GM18951 (cell line): Measurements from ENCODE around the gene ACSS2.
"Not testable (repeated sequence)": the region's sequence is repeated elsewhere in the genome, so short reads cannot be mapped to it uniquely, and the experiment has no call there.

Source experiments
- POLR2A ChIP-seq: IDR thresholded peaks from 4 replicates; pipeline ENCODE4 v1.6.1; 2011; ENCODE audit warnings: mild to moderate bottlenecking; ENCODE audit not compliant: insufficient read length, insufficient read depth; ENCODE audit errors: extremely low read depth
- in situ Hi-C: fragments of 300-500 bp; cut with MboI; formaldehyde crosslinking; loops from one replicate; pipeline ENCODE4 v1.12.0; 2022; ENCODE audit warnings: low sequenced_read_pairs, mixed read lengths, inconsistent platforms; ENCODE audit not compliant: unreplicated experiment

ACSS2 gene

GRCh38 chr20:34883087-34883688, 6.8 kb downstream of the ACSS2 start:
- in situ Hi-C loops, result no loop called here
- TF ChIP-seq POLR2A, result no peak

DNA sequence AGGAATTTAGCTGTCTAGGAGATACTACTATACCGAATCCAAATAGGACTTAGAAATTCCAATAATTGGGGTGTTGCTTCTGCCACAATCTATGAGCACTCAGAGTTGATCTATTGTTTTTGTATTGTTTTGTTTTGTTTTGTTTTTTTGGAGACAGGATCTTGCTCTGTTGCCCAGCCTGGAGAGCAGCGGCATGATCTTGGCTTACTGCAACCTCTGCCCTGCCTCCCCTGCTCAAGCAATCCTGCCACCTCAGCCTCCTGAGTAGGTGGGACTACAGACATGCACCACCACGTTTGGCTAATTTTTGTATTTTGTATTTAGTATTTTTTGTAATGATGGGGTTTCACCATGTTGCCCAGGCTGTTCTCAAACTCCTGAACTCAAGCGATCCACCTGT, 7.4 kb downstream of the ACSS2 start:
- in situ Hi-C loops, result no loop called here
- no peak for TF ChIP-seq POLR2A

- no peak for TF ChIP-seq POLR2A
- in situ Hi-C loops, result no loop called here
Observed at GRCh38 chr20:34884260-34884659, 7.8 kb downstream of the ACSS2 start.

GRCh38 chr20:34886122-34886521, 9.7 kb downstream of the ACSS2 start:
- in situ Hi-C loops, result no loop called here

DNA sequence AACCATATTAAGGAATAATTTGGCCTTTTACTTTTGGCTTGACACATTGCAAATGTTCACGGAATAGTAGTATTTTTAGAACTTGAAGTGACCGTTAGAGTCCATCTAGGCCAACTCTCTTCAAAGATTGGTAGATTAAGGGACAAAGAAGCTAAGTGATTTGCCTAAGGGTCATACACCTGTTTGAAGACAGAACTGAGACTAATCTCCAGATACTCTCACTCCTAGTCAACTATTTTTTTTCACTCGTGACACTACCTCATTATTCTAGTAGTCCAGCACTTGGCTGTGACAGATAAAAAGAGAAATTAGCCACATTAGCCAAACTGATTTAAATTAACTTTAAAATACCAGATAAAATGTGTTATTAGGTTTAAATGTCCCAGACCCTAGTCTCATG, 10.6 kb downstream of the ACSS2 start:
- no peak for TF ChIP-seq POLR2A
- in situ Hi-C loops, result no loop called here

More at GRCh38 chr20:34886122-34886521, 9.7 kb downstream of the ACSS2 start:
- no peak for TF ChIP-seq POLR2A

DNA sequence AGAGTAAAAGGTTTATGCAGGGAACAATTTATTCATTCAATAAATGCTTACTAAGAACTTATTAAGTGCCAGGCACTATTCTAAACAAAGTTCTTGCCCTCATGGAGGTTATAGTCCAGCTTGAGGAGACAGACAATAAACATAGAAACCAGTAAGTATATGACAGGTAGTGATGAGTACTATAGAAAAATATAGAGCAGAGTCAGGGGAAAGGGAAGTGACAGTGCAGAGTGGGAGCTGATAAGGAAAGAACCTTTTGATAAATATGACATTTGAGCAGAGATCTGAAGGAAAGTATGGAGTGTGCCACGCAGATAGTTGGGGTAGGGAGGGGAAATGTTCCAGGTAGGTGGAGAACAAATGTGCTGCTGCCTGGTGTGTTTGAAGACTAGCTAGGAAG, 12.1 kb downstream of the ACSS2 start:
- no peak for TF ChIP-seq POLR2A
- in situ Hi-C loops, result no loop called here

DNA sequence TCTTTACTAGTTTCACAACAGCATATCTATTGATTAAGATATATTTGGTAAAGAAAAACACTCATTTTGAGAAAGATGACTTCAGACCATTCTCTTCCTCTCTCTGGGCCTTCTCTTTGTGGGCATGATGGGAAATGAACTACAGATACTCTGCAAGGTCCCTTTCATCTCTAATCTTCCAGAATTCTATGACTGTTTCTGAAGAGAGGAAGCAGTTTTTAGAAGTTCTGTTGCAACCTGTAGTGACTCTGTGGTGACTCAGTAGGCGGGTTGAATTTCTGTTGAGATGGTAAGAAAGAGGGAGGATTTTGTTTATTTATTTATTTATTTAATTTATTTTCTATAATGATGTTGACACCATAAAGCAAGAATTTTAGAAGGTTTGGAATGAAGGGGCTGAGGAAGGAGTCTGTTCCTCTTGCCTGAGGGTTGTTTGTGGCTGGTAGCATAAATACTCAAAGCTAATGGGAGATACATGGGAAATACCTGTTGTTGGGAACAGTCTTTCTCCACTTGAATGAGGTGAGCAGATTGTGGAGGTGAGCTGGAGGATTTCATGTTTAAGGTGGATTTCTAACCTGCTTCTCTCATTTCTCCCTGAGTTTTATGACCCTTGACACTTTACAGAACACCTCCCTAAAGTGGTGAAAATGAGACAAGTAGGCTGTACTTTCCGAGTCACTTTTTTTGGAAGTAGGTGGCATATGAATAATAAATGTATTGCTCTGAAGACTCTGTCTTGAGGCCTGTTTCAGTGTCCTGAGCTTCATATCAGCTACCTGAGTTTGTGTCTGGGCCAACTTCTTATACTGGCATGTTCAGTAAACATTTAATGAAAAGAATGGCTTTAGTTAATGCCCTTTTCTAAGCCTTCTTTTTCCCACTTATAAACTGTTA, 15.0 kb downstream of the ACSS2 start:
- no peak for TF ChIP-seq POLR2A
- in situ Hi-C loops, result no loop called here

- no peak for TF ChIP-seq POLR2A
- in situ Hi-C loops, result no loop called here
Observed at GRCh38 chr20:34892671-34893070, 16.3 kb downstream of the ACSS2 start.

DNA sequence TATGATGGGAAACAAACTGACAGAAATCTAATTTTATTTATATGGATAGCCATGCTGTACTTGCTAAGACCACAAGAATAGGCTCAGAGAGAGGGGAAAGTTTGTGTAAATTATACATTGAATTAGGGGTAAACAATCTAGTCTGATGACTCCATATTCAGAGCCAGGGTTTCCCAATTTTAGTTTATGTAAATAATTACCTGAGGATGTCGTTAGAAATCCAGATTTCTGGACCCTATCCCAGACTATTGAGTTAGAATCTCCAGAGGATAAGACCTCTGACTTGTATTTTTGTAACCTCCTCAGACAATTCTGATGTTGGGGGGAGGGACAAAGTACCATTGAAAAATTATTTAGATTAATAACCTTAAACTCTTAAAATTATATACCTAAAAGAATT, 18.3 kb downstream of the ACSS2 start:
- no peak for TF ChIP-seq POLR2A
- in situ Hi-C loops, result no loop called here

GRCh38 chr20:34895465-34895864, 19.1 kb downstream of the ACSS2 start:
- TF ChIP-seq POLR2A, result no peak
- in situ Hi-C loops, result no loop called here

GRCh38 chr20:34896086-34896621, 19.7 kb downstream of the ACSS2 start:
- no peak for TF ChIP-seq POLR2A

DNA sequence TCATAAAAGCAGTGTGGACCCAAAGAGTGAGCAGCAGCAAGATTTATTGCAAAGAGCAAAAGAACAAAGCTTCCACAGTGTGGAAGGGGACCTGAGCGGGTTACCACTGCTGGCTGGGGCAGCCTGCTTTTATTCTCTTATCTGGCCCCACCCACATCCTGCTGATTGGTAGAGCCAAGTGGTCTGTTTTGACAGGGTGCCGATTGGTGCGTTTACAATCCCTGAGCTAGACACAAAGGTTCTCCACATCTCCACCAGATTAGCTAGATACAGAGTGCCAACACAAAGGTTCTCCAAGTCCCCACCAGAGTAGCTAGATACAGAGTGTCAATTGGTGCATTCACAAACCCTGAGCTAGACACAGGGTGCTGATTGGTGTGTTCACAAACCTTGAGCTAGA, 21.7 kb downstream of the ACSS2 start:
- in situ Hi-C loops, result not testable (repeated sequence)

More at GRCh38 chr20:34896086-34896621, 19.7 kb downstream of the ACSS2 start:
- in situ Hi-C loops, result no loop called here

DNA sequence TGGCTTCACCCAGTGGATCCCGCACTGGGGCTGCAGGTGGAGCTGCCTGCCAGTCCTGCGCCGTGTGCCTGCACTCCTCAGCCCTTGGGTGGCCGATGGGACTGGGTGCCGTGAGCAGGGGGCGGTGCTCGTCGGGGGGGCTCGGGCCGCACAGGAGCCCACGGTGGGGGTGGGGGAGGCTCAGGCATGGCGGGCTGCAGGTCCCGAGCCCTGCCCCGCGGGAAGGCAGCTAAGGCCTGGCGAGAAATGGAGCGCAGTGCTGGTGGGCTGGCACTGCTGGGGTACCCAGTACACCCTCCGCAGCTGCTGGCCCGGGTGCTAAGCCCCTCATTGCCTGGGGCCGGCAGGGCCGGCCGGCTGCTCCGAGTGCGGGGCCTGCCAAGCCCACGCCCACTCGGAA, 22.3 kb downstream of the ACSS2 start:
- in situ Hi-C loops, result not testable (repeated sequence)

DNA sequence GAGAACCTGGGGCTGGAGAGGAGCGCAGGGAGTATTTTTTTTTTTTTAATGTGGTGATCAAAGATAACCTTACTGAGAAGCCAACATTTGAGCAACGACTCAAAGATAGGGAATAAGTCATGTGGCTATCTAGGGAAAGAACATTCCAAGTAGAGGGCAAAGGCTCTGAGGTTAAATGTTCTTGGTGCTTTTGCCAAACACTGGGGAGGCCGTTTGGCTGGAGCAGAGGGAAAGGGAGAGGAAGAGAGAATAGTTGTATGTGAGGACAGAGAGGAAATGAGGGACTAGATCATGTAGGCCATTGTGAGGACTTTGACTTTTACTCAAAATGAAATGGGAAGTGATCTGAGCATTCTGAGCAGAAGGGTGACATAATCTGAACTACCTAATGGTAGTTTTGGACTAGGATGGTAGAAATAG, 27.8 kb downstream of the ACSS2 start:
- no peak for TF ChIP-seq POLR2A
- in situ Hi-C loops, result no loop called here
